Keratinocyte (primary cell): ENCODE results near the gene ABL2. TPM values are rescaled to one million over a fixed set of nuclear protein-coding genes. Genes with fewer than 3 reads are reported as not detected.

ENCODE experiments used
- DNase-seq: peaks from one replicate; pipeline ENCODE4 v3.0.0-alpha.2; 2011; ENCODE audit warnings: low read depth, missing footprints, low spot score
- FAIRE-seq: peaks from 2 replicates; lab custom pipeline; 2011; peaks lifted over from hg19 to GRCh38; lab: Jason Lieb, UNC
- H2AFZ ChIP-seq: 2 replicates; pipeline ENCODE4 v1.6.0; 2012; ENCODE audit warnings: low read length, control low read depth, inconsistent platforms; ENCODE audit not compliant: control insufficient read depth
- H3K27ac ChIP-seq: 2 replicates; pipeline ENCODE4 v1.5.1; 2011; ENCODE audit warnings: low read length; ENCODE audit not compliant: control insufficient read depth, insufficient read depth
- H3K27me3 ChIP-seq: 3 replicates; pipeline ENCODE4 v1.6.0; 2011; ENCODE audit warnings: low read length; ENCODE audit not compliant: control insufficient read depth, insufficient read depth; ENCODE audit errors: extremely low read depth
- H3K36me3 ChIP-seq, 2 experiments: 2 replicates in 1 of 2; 3 replicates in 1 of 2; pipeline ENCODE4 v1.5.1; 2011; ENCODE audit warnings: low read length in 2 of 2, mild to moderate bottlenecking in 1 of 2; ENCODE audit not compliant: control insufficient read depth in 2 of 2, insufficient read depth in 2 of 2; ENCODE audit errors: extremely low read depth in 1 of 2
- H3K4me1 ChIP-seq: 3 replicates; pipeline ENCODE4 v1.5.1; 2011; ENCODE audit warnings: low read length; ENCODE audit not compliant: control insufficient read depth, insufficient read depth; ENCODE audit errors: extremely low read depth
- H3K4me2 ChIP-seq: 3 replicates; pipeline ENCODE4 v1.6.0; 2011; ENCODE audit warnings: low read depth, low read length; ENCODE audit not compliant: control insufficient read depth, insufficient read depth; ENCODE audit errors: extremely low read depth
- H3K4me3 ChIP-seq, 3 experiments: fragments of 200-600 bp in 1 of 3; sonication (generic) in 1 of 3; 2 replicates in 2 of 3; 3 replicates in 1 of 3; pipeline ENCODE4 v1.5.1; 2011 to 2016; ENCODE audit warnings: low read length in 3 of 3, mild to moderate bottlenecking in 3 of 3, control low read depth in 2 of 3, inconsistent platforms in 1 of 3, low read depth in 1 of 3, mixed read lengths in 1 of 3, mixed run types in 1 of 3, moderate library complexity in 1 of 3; ENCODE audit not compliant: control insufficient read depth in 2 of 3, insufficient read depth in 2 of 3; ENCODE audit errors: extremely low read depth in 1 of 3
- H3K79me2 ChIP-seq: 2 replicates; pipeline ENCODE4 v1.6.0; 2012; ENCODE audit warnings: low read length; ENCODE audit not compliant: control insufficient read depth, insufficient read depth
- H3K9ac ChIP-seq: 3 replicates; pipeline ENCODE4 v1.6.0; 2011; ENCODE audit warnings: low read length; ENCODE audit not compliant: control insufficient read depth, insufficient read depth; ENCODE audit errors: extremely low read depth
- H3K9me1 ChIP-seq: 3 replicates; pipeline ENCODE4 v1.6.0; 2011; ENCODE audit warnings: low read length; ENCODE audit not compliant: control insufficient read depth, insufficient read depth; ENCODE audit errors: extremely low read depth
- H3K9me3 ChIP-seq: 2 replicates; pipeline ENCODE4 v1.5.1; 2012; ENCODE audit warnings: low read depth, low read length; ENCODE audit not compliant: control insufficient read depth
- H4K20me1 ChIP-seq: 3 replicates; pipeline ENCODE4 v1.6.0; 2011; ENCODE audit warnings: low read length; ENCODE audit not compliant: control insufficient read depth, insufficient read depth; ENCODE audit errors: extremely low read depth
- CTCF ChIP-seq, 3 experiments: IDR thresholded peaks in 1 of 3; conservative IDR thresholded peaks in 1 of 3; optimal IDR thresholded peaks in 1 of 3; 2 replicates in 2 of 3; 3 replicates in 1 of 3; pipeline versions ENCODE3 to v1.5.1; 2011; ENCODE audit warnings: low read length in 3 of 3, mild to moderate bottlenecking in 3 of 3, moderate library complexity in 2 of 3, control low read depth in 1 of 3, inconsistent platforms in 1 of 3; ENCODE audit not compliant: insufficient read depth in 2 of 3; ENCODE audit errors: extremely low read depth in 1 of 3
- EZH2 ChIP-seq: IDR thresholded peaks from one replicate; pipeline ENCODE4 v1.6.1; 2012; ENCODE audit warnings: inconsistent platforms, mild to moderate bottlenecking, low read length, moderate library complexity
- dilution Hi-C: fragments of 300-500 bp; cut with MboI; formaldehyde crosslinking; loops from one replicate; pipeline ENCODE4 v1.7.0; 2020; ENCODE audit warnings: low sequenced_read_pairs; ENCODE audit not compliant: extremely low pct_ligation_motif_present
- polyA plus RNA-seq, 5 experiments: library from polyadenylated mRNA; depleted of rRNA in 3 of 5; stranded (reverse) in 3 of 5; stranded (forward) in 1 of 5; unstranded in 1 of 5; fragments of >200 nt; gene quantifications; 1 replicate in 1 of 5; 2 replicates in 3 of 5; 3 replicates in 1 of 5; pipeline versions ENCODE4 v1.2.1 to v1.2.3, GENCODE V29; 2011 to 2012; ENCODE audit warnings: missing spikeins in 2 of 5, low read depth in 1 of 5, low replicate concordance in 1 of 5

The ABL2 gene
- polyA plus RNA-seq, 1 donor (not counting 4 experiments of a cell fraction or from before 2014, with no cell fraction given): 37.6 TPM

DNA sequence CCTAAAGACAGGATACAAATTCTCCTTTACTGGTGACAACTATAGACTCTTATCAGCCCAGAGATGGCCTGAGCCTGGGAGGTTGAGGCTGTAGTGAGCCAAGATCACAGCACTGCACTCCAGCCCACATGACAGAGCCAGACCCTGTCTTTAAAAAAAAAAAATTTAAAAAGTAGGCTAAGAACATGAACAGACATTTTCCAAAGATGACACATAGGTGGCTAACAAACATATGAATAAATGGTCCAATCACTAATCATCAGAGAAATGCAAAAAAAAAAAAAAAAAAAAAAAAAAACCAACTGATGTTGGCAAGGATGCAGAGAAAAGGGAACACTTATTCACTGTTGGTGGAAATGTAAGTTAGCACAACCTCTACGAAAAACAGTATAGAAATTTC is 82.6 kb downstream of the ABL2 start:
- peak overlapping the region; percentile 70 for H3K27ac ChIP-seq
- H3K4me1 ChIP-seq: peaks cover 27% of the 10 kb centered on the region
- no peak overlapping the region for H2AFZ ChIP-seq
- H3K4me3 ChIP-seq: no peak overlapping the region
- H3K9me3 ChIP-seq: no peaks in the 10 kb centered on the region
- H3K9ac ChIP-seq: peak overlapping the region; percentile 25
- no peaks in the 10 kb centered on the region for H3K9me1 ChIP-seq
- TF ChIP-seq CTCF (optimal IDR thresholded peaks at IDR 0.05 in 1 of 3, IDR thresholded peaks at IDR 0.05 in 1 of 3, conservative IDR thresholded peaks at IDR 0.05 in 1 of 3; ENCODE audit: extremely low read depth in 1 of 3, insufficient read depth in 2 of 3, low read length in 3 of 3) (no peak), EZH2 (no peak)
- dilution Hi-C loops: no loop called here
- no peaks in the 10 kb centered on the region for H3K27me3 ChIP-seq
- H3K79me2 ChIP-seq: peaks cover 33% of the 10 kb centered on the region
- no peak for DNase-seq
- H4K20me1 ChIP-seq: no peaks in the 10 kb centered on the region
- FAIRE-seq: no peak
- peak overlapping the region; percentile 32 for H3K4me2 ChIP-seq
- H3K36me3 ChIP-seq: peaks cover 0 to 2% of the 10 kb centered on the region in 2 experiments

DNA sequence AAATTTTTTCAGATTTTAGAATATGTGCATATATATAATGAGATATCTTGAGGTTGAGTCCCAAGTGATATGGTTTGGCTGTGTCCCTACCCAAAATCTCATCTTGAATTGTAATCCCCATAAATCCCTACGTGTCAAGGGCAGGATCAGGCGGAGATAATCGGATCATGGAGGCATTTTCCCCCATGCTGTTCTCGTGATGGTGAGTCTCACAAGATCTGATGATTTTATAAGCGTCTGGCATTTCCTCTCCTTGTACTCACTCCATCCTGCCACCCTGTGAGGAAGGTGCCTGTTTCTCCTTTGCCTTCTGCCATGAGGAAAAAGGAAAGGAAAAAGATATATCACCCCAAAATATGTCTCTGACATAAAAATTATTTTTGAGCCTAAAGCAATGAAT is 83.0 kb downstream of the ABL2 start:
- H3K9ac ChIP-seq: peak overlapping the region; percentile 25
- peaks cover 0 to 2% of the 10 kb centered on the region in 2 experiments for H3K36me3 ChIP-seq
- no peaks in the 10 kb centered on the region for H3K27me3 ChIP-seq
- TF ChIP-seq CTCF (optimal IDR thresholded peaks at IDR 0.05 in 1 of 3, IDR thresholded peaks at IDR 0.05 in 1 of 3, conservative IDR thresholded peaks at IDR 0.05 in 1 of 3; ENCODE audit: extremely low read depth in 1 of 3, insufficient read depth in 2 of 3, low read length in 3 of 3) (no peak), EZH2 (no peak)
- peak overlapping the region; percentile 70 for H3K27ac ChIP-seq
- no peak overlapping the region for H3K4me3 ChIP-seq
- dilution Hi-C loops: no loop called here
- FAIRE-seq (no peak), DNase-seq (no peak)
- H3K9me1 ChIP-seq: no peaks in the 10 kb centered on the region
- no peak overlapping the region for H2AFZ ChIP-seq
- peaks cover 36% of the 10 kb centered on the region for H3K79me2 ChIP-seq
- no peaks in the 10 kb centered on the region for H3K9me3 ChIP-seq
- H4K20me1 ChIP-seq: no peaks in the 10 kb centered on the region
- H3K4me2 ChIP-seq: peak overlapping the region; percentile 32
- peaks cover 27% of the 10 kb centered on the region for H3K4me1 ChIP-seq
